B cell (primary cell): Measurements from ENCODE around the gene FOXF1. TPM values are rescaled to one million over a fixed set of nuclear protein-coding genes. Genes with fewer than 3 reads are reported as not detected.

Source experiments
- ATAC-seq: fragments of 200-7000 bp; cut with Tn5 transposase; one replicate; pipeline ENCODE4 v1.10.0; 2021; ENCODE audit warnings: low read depth, mild to moderate bottlenecking, moderate number of reproducible peaks, moderate library complexity
- CTCF ChIA-PET: fragments of 350-600 bp; sonication (Branson Sonifier 250); formaldehyde crosslinking; loops from one replicate; lab custom pipeline; 2021; ENCODE audit warnings: antibody characterized with exemption, inconsistent platforms; lab: Charles Lee
- POLR2A ChIA-PET: fragments of 350-600 bp; sonication (Branson Sonifier 250); formaldehyde crosslinking; loops from one replicate; lab custom pipeline; 2021; ENCODE audit warnings: antibody characterized with exemption; lab: Charles Lee
- DNase-seq: peaks from one replicate; pipeline ENCODE4 v3.0.0; 2013
- H2AFZ ChIP-seq: 2 replicates; pipeline ENCODE4 v1.6.1; 2012; ENCODE audit warnings: mild to moderate bottlenecking, low read depth, low read length; ENCODE audit not compliant: insufficient read depth, poor library complexity, severe bottlenecking
- H3K27ac ChIP-seq, 2 donors: 1 replicate in 1 of 2; 2 replicates in 1 of 2; pipeline ENCODE4 v1.5.1; 2012 to 2013; ENCODE audit warnings: low read length in 2 of 2, mild to moderate bottlenecking in 2 of 2, moderate library complexity in 1 of 2
- H3K27me3 ChIP-seq, 4 experiments: fragments of 200-600 bp in 1 of 4; sonication (generic) in 1 of 4; replicated peaks in 1 of 4; 1 replicate in 2 of 4; 2 replicates in 2 of 4; pipeline versions ENCODE4 v1.6.1 to v1.7.0; 2013 to 2016; ENCODE audit warnings: low read length in 3 of 4, mild to moderate bottlenecking in 2 of 4, mixed read lengths in 1 of 4, moderate library complexity in 1 of 4; ENCODE audit not compliant: insufficient read depth in 4 of 4, control insufficient read depth in 3 of 4; ENCODE audit errors: control extremely low read depth in 1 of 4
- H3K36me3 ChIP-seq, 2 experiments: replicated peaks in 1 of 2; 1 replicate in 1 of 2; 2 replicates in 1 of 2; pipeline versions ENCODE4 v1.6.1 to v1.7.1; 2013; ENCODE audit warnings: low read length in 1 of 2; ENCODE audit not compliant: insufficient read depth in 2 of 2, control insufficient read depth in 1 of 2; ENCODE audit errors: control extremely low read depth in 1 of 2, extremely low read depth in 1 of 2
- H3K4me1 ChIP-seq, 2 donors: fragments of 200-600 bp in 1 of 2; sonication (generic) in 1 of 2; 1 replicate in 1 of 2; 2 replicates in 1 of 2; pipeline versions ENCODE4 v1.5.1 to v1.6.1; 2013 to 2017; ENCODE audit warnings: low read length in 2 of 2; ENCODE audit not compliant: control insufficient read depth in 2 of 2, insufficient read depth in 2 of 2
- H3K4me2 ChIP-seq: replicated peaks from 2 replicates; pipeline ENCODE3; 2012; ENCODE audit warnings: mild to moderate bottlenecking, low read depth, low read length; ENCODE audit not compliant: poor library complexity, severe bottlenecking
- H3K4me3 ChIP-seq, 5 experiments: fragments of 200-600 bp in 1 of 5; sonication (generic) in 1 of 5; 1 replicate in 3 of 5; 2 replicates in 2 of 5; pipeline versions ENCODE4 v1.5.1 to v1.7.0; 2011 to 2016; ENCODE audit warnings: low read length in 4 of 5, mild to moderate bottlenecking in 4 of 5, low read depth in 2 of 5, control low read depth in 1 of 5, moderate library complexity in 1 of 5; ENCODE audit not compliant: insufficient read depth in 1 of 5; ENCODE audit errors: control extremely low read depth in 1 of 5, extremely low read depth in 1 of 5
- H3K79me2 ChIP-seq: fragments of 200-600 bp; sonication (generic); one replicate; pipeline ENCODE4 v1.6.0; 2016; ENCODE audit warnings: low read length; ENCODE audit not compliant: control insufficient read depth, insufficient read depth
- H3K9ac ChIP-seq: fragments of 200-600 bp; sonication (generic); 2 replicates; pipeline ENCODE4 v1.6.1; 2017; ENCODE audit warnings: mild to moderate bottlenecking, low read length, moderate library complexity
- H3K9me3 ChIP-seq, 3 donors: one replicate each; pipeline versions ENCODE4 v1.6.1 to v1.7.1; 2013; ENCODE audit warnings: low read length in 2 of 3; ENCODE audit not compliant: control insufficient read depth in 2 of 3, insufficient read depth in 1 of 3; ENCODE audit errors: control extremely low read depth in 1 of 3
- H4K20me1 ChIP-seq: 2 replicates; pipeline ENCODE4 v1.6.0; 2012; ENCODE audit warnings: mild to moderate bottlenecking, low read length; ENCODE audit not compliant: insufficient read depth, control insufficient read depth, poor library complexity, severe bottlenecking
- H3K27ac Mint-ChIP-seq: one replicate; pipeline ENCODE4 v1.8.0; 2021; ENCODE audit warnings: mixed read lengths
- H3K27me3 Mint-ChIP-seq: one replicate; pipeline ENCODE4 v1.8.0; 2021; ENCODE audit warnings: mixed read lengths
- H3K4me1 Mint-ChIP-seq: one replicate; pipeline ENCODE4 v1.8.0; 2021; ENCODE audit warnings: mixed read lengths
- H3K4me3 Mint-ChIP-seq: one replicate; pipeline ENCODE4 v1.8.0; 2021; ENCODE audit warnings: mixed read lengths
- H3K9me3 Mint-ChIP-seq: one replicate; pipeline ENCODE4 v1.8.0; 2022; ENCODE audit warnings: mixed read lengths; ENCODE audit not compliant: insufficient read depth
- CTCF ChIP-seq: fragments of 200-600 bp; IDR thresholded peaks from one replicate; pipeline ENCODE4 v1.8.0; 2022; ENCODE audit warnings: antibody characterized with exemption, mild to moderate bottlenecking
- EZH2 ChIP-seq: IDR thresholded peaks from 2 replicates; pipeline ENCODE4 v1.6.1; 2012; ENCODE audit warnings: borderline replicate concordance, low read depth, mild to moderate bottlenecking, moderate library complexity, low read length; ENCODE audit not compliant: insufficient read depth, poor library complexity, severe bottlenecking
- WGBS: methylation state at CpG from one replicate; pipeline ENCODE4 v1.1.5; 2013; ENCODE audit warnings: missing lambda C conversion rate; ENCODE audit not compliant: insufficient coverage; 5-methylcytosine and 5-hydroxymethylcytosine counted together
- intact Hi-C: fragments of 100-400 bp; cut with micrococcal nuclease; formaldehyde crosslinking; loops from one replicate; pipeline ENCODE4 v1.10.0; 2022
- polyA plus RNA-seq: library from polyadenylated mRNA; depleted of rRNA; stranded (reverse); fragments of >200 nt; gene quantifications from 2 replicates; pipeline ENCODE4 v1.2.3, GENCODE V29; 2012
- total RNA-seq, 2 donors: library from RNA; stranded (reverse); fragments of 120-200 nt in 1 of 2; gene quantifications; 1 replicate in 1 of 2; 2 replicates in 1 of 2; pipeline versions ENCODE4 v1.2.3 to v1.2.4, GENCODE V29; 2013 to 2022

The FOXF1 gene
- total and polyA plus RNA-seq, 2 donors (not counting 1 experiment from before 2014, with no cell fraction given): not detected

DNA sequence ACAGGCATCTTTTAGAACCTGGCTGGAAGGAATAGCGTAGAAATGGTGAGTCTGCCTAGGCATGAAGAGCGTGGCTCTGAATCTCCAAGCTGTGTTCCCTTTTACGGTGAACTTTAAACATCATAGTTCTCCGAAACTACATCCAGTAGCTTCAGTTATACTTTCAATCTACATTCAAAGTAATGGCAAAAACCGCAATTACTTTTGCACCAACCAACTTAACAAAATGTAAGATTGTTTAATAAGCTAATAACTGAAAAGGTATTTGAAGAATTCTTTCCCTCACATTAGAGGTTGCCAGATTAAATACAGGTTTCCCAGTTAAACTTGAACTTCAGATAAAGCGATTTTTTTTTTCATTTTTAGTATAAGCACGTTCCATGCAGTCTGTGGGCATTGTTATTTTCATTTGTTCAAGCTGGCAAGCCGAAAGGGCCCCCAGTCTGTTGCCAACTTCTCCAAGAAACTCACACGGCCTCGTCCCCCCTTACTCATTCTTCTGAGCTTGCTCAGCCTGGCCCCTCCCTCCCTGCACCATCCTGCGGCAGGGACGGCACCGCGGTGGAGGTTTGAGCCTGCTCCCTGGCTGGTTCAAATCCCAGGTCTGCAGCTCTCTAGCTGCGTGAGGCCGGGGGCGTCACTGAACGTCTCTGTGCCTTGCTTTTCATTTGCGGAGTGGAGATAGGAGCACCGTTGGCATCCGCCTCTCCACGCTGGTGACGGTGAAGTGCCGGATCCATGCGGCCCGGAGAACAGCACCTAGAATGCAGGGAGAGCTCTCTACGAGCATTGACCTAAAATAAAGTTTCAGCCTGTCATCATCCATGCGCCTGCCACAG is 48.2 kb downstream of the FOXF1 start:
- H3K27ac ChIP-seq: no peak overlapping the region
- 90% methylated on average over 23 of the region's 28 CpGs for WGBS
- H3K9me3 ChIP-seq: no peaks in the 10 kb centered on the region
- H3K27me3 ChIP-seq: peaks cover 0 to 25% (median 3%) of the 10 kb centered on the region in 4 experiments
- Mint-ChIP-seq H3K4me3 (no peak overlapping the region), H3K4me1 (peaks cover 15% of the 10 kb centered on the region), H3K9me3 (no peaks in the 10 kb centered on the region), H3K27me3 (peaks cover 19% of the 10 kb centered on the region), H3K27ac (no peak overlapping the region)
- no peak for TF ChIP-seq CTCF
- TF ChIP-seq EZH2: no peak
- H3K4me3 ChIP-seq: no peak overlapping the region
- H3K36me3 ChIP-seq: no peaks in the 10 kb centered on the region
- H4K20me1 ChIP-seq: no peaks in the 10 kb centered on the region
- H3K4me2 ChIP-seq: no peak overlapping the region
- ATAC-seq: no peak
- no peak overlapping the region for H2AFZ ChIP-seq
- DNase-seq: no peak
- no peak overlapping the region for H3K9ac ChIP-seq
- POLR2A ChIA-PET: interaction anchor here (0.6 kb wide), 1 partner anchor 759 kb away, joined by 4 read pairs; no protein-coding TSS in a partner anchor
- CTCF ChIA-PET: interaction anchor here (1.5 kb wide), 1 partner anchor 1077 kb away, joined by 3 read pairs; no protein-coding TSS in a partner anchor
- intact Hi-C loops: loop anchor here (10.0 kb wide), 1 partner anchor 826 kb away; the partner anchor contains the start of gene FBXO31
- peaks cover 6% of the 10 kb centered on the region for H3K79me2 ChIP-seq
- peaks cover 6 to 20% of the 10 kb centered on the region in 2 donors for H3K4me1 ChIP-seq

- H3K27ac Mint-ChIP-seq: no peak overlapping the region
- H3K27me3 ChIP-seq: peaks cover 0 to 37% (median 12%) of the 10 kb centered on the region in 4 experiments
- CTCF ChIA-PET: no interaction called here
Measured at GRCh38 chr16:86559802-86560305, 49.5 kb downstream of the FOXF1 start.

More at GRCh38 chr16:86559802-86560305, 49.5 kb downstream of the FOXF1 start:
- ATAC-seq (no peak), DNase-seq (no peak)
- WGBS: 86% methylated on average over 9 of the region's 9 CpGs
- H3K9me3 ChIP-seq: no peaks in the 10 kb centered on the region
- TF ChIP-seq CTCF (no peak), EZH2 (no peak)
- H3K9me3 Mint-ChIP-seq: no peaks in the 10 kb centered on the region
- no peak overlapping the region for H3K4me3 Mint-ChIP-seq
- no peak overlapping the region for H3K4me3 ChIP-seq
- no peak overlapping the region for H3K27ac ChIP-seq
- H3K4me1 Mint-ChIP-seq: peaks cover 18% of the 10 kb centered on the region
- peaks cover 8 to 19% of the 10 kb centered on the region in 2 donors for H3K4me1 ChIP-seq
- peaks cover 31% of the 10 kb centered on the region for H3K27me3 Mint-ChIP-seq
- no peak overlapping the region for H2AFZ ChIP-seq
- H3K79me2 ChIP-seq: peaks cover 1% of the 10 kb centered on the region
- no peaks in the 10 kb centered on the region for H3K36me3 ChIP-seq
- POLR2A ChIA-PET: no interaction called here
- intact Hi-C loops: loop anchor here (5.0 to 10.0 kb wide), 2 partner anchors 757 to 825 kb away; partner anchors contain the start of genes C16orf95 and FBXO31
- H4K20me1 ChIP-seq: no peaks in the 10 kb centered on the region
- H3K9ac ChIP-seq: no peak overlapping the region
- no peak overlapping the region for H3K4me2 ChIP-seq
